ENCODE data around the gene TMEM176B.

The TMEM176B gene

GRCh38 chr7:150799741-150800580 is at the start of gene TMEM176B:
TMEM176B (minus strand) TSS chr7:150800364; CDS start chr7:150796569, 3,795 bp downstream.
- no peak for DNase-seq

GRCh38 chr7:150849204-150849775 is 49.1 kb upstream of the TMEM176B start:
- no peak for DNase-seq

GRCh38 chr7:150848561-150849115 is 48.5 kb upstream of the TMEM176B start:
- DNase-seq, result no peak

- DNase-seq, result no peak
Observed at GRCh38 chr7:150848111-150848510, 47.9 kb upstream of the TMEM176B start.

GRCh38 chr7:150847536-150847935 is 47.4 kb upstream of the TMEM176B start:
- DNase-seq, result no peak

GRCh38 chr7:150846291-150847115 is 46.3 kb upstream of the TMEM176B start:
- no peak for DNase-seq

GRCh38 chr7:150845421-150845861 is 45.3 kb upstream of the TMEM176B start:
- DNase-seq, result no peak

- DNase-seq, result no peak
Observed at GRCh38 chr7:150842716-150843115, 42.6 kb upstream of the TMEM176B start.

- DNase-seq, result no peak
Observed at GRCh38 chr7:150842018-150842417, 41.9 kb upstream of the TMEM176B start.

GRCh38 chr7:150838965-150839650 is 38.9 kb upstream of the TMEM176B start:
- no peak for DNase-seq

- DNase-seq, result no peak
Observed at GRCh38 chr7:150835702-150836280, 35.6 kb upstream of the TMEM176B start.

GRCh38 chr7:150835019-150835418 is 34.9 kb upstream of the TMEM176B start:
- no peak for DNase-seq

- no peak for DNase-seq
Observed at GRCh38 chr7:150831851-150832250, 31.7 kb upstream of the TMEM176B start.

- DNase-seq, result no peak
Observed at GRCh38 chr7:150830937-150831336, 30.8 kb upstream of the TMEM176B start.

- no peak for DNase-seq
Observed at GRCh38 chr7:150829426-150829825, 29.3 kb upstream of the TMEM176B start.

- DNase-seq, result no peak
Observed at GRCh38 chr7:150828384-150828783, 28.2 kb upstream of the TMEM176B start.

GRCh38 chr7:150826061-150826849 is 26.1 kb upstream of the TMEM176B start:
- DNase-seq, result no peak

GRCh38 chr7:150824379-150825177 is 24.4 kb upstream of the TMEM176B start:
- no peak for DNase-seq

- no peak for DNase-seq
Observed at GRCh38 chr7:150823484-150824126, 23.4 kb upstream of the TMEM176B start.

GRCh38 chr7:150823043-150823442 is 22.9 kb upstream of the TMEM176B start:
- DNase-seq, result no peak

Data from NCI-H345 (cell line).